Endothelial cell of umbilical vein (primary cell): Measurements from ENCODE around the gene CBY3. TPM values are rescaled to one million over a fixed set of nuclear protein-coding genes. Genes with fewer than 3 reads are reported as not detected.
"Not testable (repeated sequence)": the region's sequence is repeated elsewhere in the genome, so short reads cannot be mapped to it uniquely, and the experiment has no call there.

Source experiments
- BruUV-seq: library from RNA; stranded (reverse); fragments of 400-500 nt; replicated peaks from 2 replicates; lab custom pipeline; 2021; lab: Mats Ljungman, UMichigan
- CTCF ChIA-PET: fragments of 300-600, 350-600 bp; sonication (Branson Sonifier 250); formaldehyde crosslinking; loops from one replicate; lab custom pipeline; 2021; ENCODE audit warnings: antibody characterized with exemption, inconsistent platforms; lab: Charles Lee
- POLR2A ChIA-PET: fragments of 300-600, 350-600 bp; sonication (Branson Sonifier 250); formaldehyde crosslinking; loops from one replicate; lab custom pipeline; 2021; ENCODE audit warnings: antibody characterized with exemption, inconsistent platforms; lab: Charles Lee
- DNase-seq: peaks from one replicate; pipeline ENCODE4 v3.0.0-alpha.2; 2011; ENCODE audit warnings: low read depth, low spot score
- FAIRE-seq: peaks from 2 replicates; lab custom pipeline; 2011; peaks lifted over from hg19 to GRCh38; lab: Jason Lieb, UNC
- H2AFZ ChIP-seq: 2 replicates; pipeline ENCODE4 v1.6.0; 2012; ENCODE audit warnings: low read depth, low read length, control low read depth, inconsistent platforms
- H3K27ac ChIP-seq: 2 replicates; pipeline ENCODE4 v1.5.1; 2011; ENCODE audit warnings: low read depth, mild to moderate bottlenecking, control low read depth, low read length, moderate library complexity; ENCODE audit not compliant: insufficient read depth
- H3K27me3 ChIP-seq, 2 experiments: 2 replicates each; pipeline versions ENCODE4 v1.6.0 to v1.6.1; 2011; ENCODE audit warnings: low read length in 2 of 2, mixed read lengths in 1 of 2; ENCODE audit not compliant: control insufficient read depth in 2 of 2, insufficient read depth in 2 of 2
- H3K36me3 ChIP-seq, 2 experiments: 2 replicates in 1 of 2; 3 replicates in 1 of 2; pipeline ENCODE4 v1.5.1; 2011; ENCODE audit warnings: low read length in 2 of 2, mild to moderate bottlenecking in 1 of 2, moderate library complexity in 1 of 2; ENCODE audit not compliant: control insufficient read depth in 2 of 2, insufficient read depth in 2 of 2; ENCODE audit errors: extremely low read depth in 1 of 2
- H3K4me1 ChIP-seq: 3 replicates; pipeline ENCODE4 v1.5.1; 2011; ENCODE audit warnings: mild to moderate bottlenecking, low read length; ENCODE audit not compliant: control insufficient read depth, insufficient read depth; ENCODE audit errors: extremely low read depth
- H3K4me2 ChIP-seq: 2 replicates; pipeline ENCODE4 v1.6.1; 2011; ENCODE audit warnings: low read length, control low read depth, mixed read lengths; ENCODE audit not compliant: insufficient read depth
- H3K4me3 ChIP-seq, 3 experiments: fragments of 200-600 bp in 1 of 3; sonication (generic), shearing (Covaris generic) in 1 of 3; replicated peaks in 1 of 3; 2 replicates each; pipeline ENCODE4 v1.5.1; 2011 to 2016; ENCODE audit warnings: control low read depth in 3 of 3, low read length in 3 of 3, mild to moderate bottlenecking in 2 of 3, inconsistent platforms in 1 of 3, low read depth in 1 of 3, moderate library complexity in 1 of 3; ENCODE audit not compliant: insufficient read depth in 1 of 3
- H3K79me2 ChIP-seq: 2 replicates; pipeline ENCODE4 v1.6.0; 2012; ENCODE audit warnings: low read length, inconsistent platforms; ENCODE audit not compliant: control insufficient read depth, insufficient read depth
- H3K9ac ChIP-seq: replicated peaks from 2 replicates; pipeline ENCODE3; 2011; ENCODE audit warnings: low read length, control low read depth; ENCODE audit not compliant: insufficient read depth; ENCODE audit errors: extremely low read depth
- H3K9me1 ChIP-seq: replicated peaks from 3 replicates; pipeline ENCODE4 v1.6.0; 2011; ENCODE audit warnings: mild to moderate bottlenecking, low read length; ENCODE audit not compliant: control insufficient read depth, insufficient read depth; ENCODE audit errors: extremely low read depth
- H3K9me3 ChIP-seq: replicated peaks from 2 replicates; pipeline ENCODE4 v1.5.1; 2012; ENCODE audit warnings: low read length, inconsistent platforms; ENCODE audit not compliant: control insufficient read depth, insufficient read depth
- H4K20me1 ChIP-seq: replicated peaks from 2 replicates; pipeline ENCODE3; 2011; ENCODE audit warnings: mild to moderate bottlenecking, low read length; ENCODE audit not compliant: control insufficient read depth, insufficient read depth; ENCODE audit errors: extremely low read depth
- CTCF ChIP-seq, 2 donors: IDR thresholded peaks; 1 replicate in 1 of 2; 2 replicates in 1 of 2; pipeline ENCODE4 v1.5.1; 2011; ENCODE audit warnings: low read length in 2 of 2, mild to moderate bottlenecking in 2 of 2, moderate library complexity in 2 of 2, control low read depth in 1 of 2, inconsistent platforms in 1 of 2, low read depth in 1 of 2; ENCODE audit not compliant: insufficient read depth in 1 of 2; ENCODE audit errors: extremely low read depth in 1 of 2
- EZH2 ChIP-seq: IDR thresholded peaks from 2 replicates; pipeline ENCODE4 v1.6.1; 2012; ENCODE audit warnings: borderline replicate concordance, low read depth, mild to moderate bottlenecking, moderate library complexity, low read length, inconsistent platforms; ENCODE audit not compliant: severe bottlenecking
- FOS ChIP-seq: IDR thresholded peaks from 2 replicates; pipeline ENCODE4 v1.6.1; 2011; ENCODE audit warnings: mild to moderate bottlenecking, low read length, moderate library complexity, borderline replicate concordance; ENCODE audit not compliant: insufficient read depth
- GATA2 ChIP-seq: IDR thresholded peaks from 2 replicates; pipeline ENCODE4 v1.7.0; 2011; ENCODE audit warnings: low read depth, mild to moderate bottlenecking, moderate library complexity, mixed read lengths, low read length; ENCODE audit not compliant: insufficient read length, insufficient read depth
- JUN ChIP-seq: IDR thresholded peaks from 2 replicates; pipeline ENCODE4 v1.6.1; 2011; ENCODE audit warnings: borderline replicate concordance, low read depth; ENCODE audit not compliant: insufficient read length, insufficient read depth
- MYC ChIP-seq: IDR thresholded peaks from one replicate; pipeline ENCODE4 v1.6.1; 2011; ENCODE audit warnings: mild to moderate bottlenecking, low read depth, low read length
- POLR2A ChIP-seq: IDR thresholded peaks from 2 replicates; pipeline ENCODE4 v1.6.1; 2012; ENCODE audit warnings: low read depth, mild to moderate bottlenecking, control low read depth, low read length
- POLR2AphosphoS5 ChIP-seq: IDR thresholded peaks from 2 replicates; pipeline ENCODE4 v1.6.1; 2012; ENCODE audit warnings: low read depth, mild to moderate bottlenecking, control low read depth, low read length, moderate library complexity; ENCODE audit not compliant: insufficient read depth
- dilution Hi-C: fragments of 300-500 bp; cut with MboI; formaldehyde crosslinking; loops from one replicate; pipeline ENCODE4 v1.15.0; 2019; ENCODE audit warnings: low sequenced_read_pairs; ENCODE audit not compliant: extremely low pct_ligation_motif_present
- intact Hi-C: fragments of 100-400 bp; cut with micrococcal nuclease; formaldehyde crosslinking; loops from one replicate; pipeline ENCODE4 v1.10.0; 2022
- polyA plus RNA-seq, 4 experiments: library from polyadenylated mRNA; depleted of rRNA in 3 of 4; stranded (reverse) in 3 of 4; unstranded in 1 of 4; fragments of >200 nt; gene quantifications; 2 replicates each; pipeline versions ENCODE4 v1.2.1 to v1.2.3, GENCODE V29; 2011 to 2012; ENCODE audit warnings: missing spikeins in 1 of 4
- total RNA-seq: library from RNA; stranded (reverse); gene quantifications from 2 replicates; pipeline ENCODE4 v1.2.3, GENCODE V29; 2021
- TF ChIP-seq, protein P1 (sequence below): IDR thresholded peaks from 2 replicates; pipeline ENCODE4 v1.6.1; 2011; ENCODE audit not compliant: insufficient read depth, insufficient read length

The CBY3 gene
- total and polyA plus RNA-seq, 2 donors (not counting 3 experiments of a cell fraction or from before 2014, with no cell fraction given) = not detected

DNA sequence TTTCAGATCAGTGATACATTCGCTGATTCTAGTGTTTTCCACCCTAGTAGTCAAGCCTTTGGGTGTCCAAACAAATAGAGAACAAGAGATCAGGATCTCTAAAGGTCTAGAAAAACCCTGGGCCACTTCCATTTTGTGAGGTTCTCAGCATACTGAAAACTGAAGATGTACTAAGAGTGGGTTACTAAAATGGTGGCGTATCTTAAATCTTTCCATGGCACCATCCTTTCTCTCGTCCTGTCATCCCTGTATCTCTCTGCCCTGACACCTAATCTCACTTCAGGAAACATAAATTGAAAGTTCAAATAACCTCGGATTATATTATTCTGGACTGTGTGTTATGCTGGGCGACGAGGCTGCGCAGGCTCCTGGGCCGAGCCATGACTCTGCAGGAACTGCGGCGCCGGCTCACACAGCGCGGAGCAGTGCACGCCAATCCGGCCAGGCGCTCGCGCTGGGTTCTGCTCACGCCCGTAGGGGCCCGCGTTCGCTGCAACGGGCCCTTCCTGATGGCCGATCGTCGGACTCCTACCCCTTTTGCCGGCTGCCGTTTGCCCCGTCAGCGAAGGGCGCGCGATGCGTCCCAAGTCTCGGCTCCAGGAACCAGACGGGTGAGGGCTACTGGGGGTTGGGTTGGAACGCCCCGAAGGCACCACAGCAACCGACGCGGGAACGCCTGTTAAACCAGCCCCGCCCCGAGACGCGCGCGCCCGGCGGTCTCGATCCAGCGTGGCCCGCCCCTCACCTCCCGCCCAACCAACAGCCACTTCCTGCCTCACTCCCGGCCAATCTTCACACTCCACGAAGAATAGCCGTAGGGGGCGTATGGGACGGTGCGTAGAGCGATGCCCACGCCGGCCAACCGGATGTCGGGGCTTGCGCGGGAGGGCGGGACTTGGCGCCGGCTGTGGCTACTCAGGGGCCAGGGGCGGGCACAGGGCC, 17.4 kb upstream of the CBY3 start:
- DNase-seq = peak; percentile 100
- intact Hi-C loops = loop anchor here (1.0 to 5.0 kb wide), 6 partner anchors 11 to 1544 kb away; partner anchors contain the start of genes HNRNPH1, MAML1, MGAT4B and RACK1
- Histone ChIP-seq H4K20me1 (no peaks in the 10 kb centered on the region), H3K9me3 (no peaks in the 10 kb centered on the region), H3K79me2 (peaks cover 44% of the 10 kb centered on the region), H3K4me2 (peak overlapping the region; percentile 81), H3K9ac (peak overlapping the region; percentile 97), H3K36me3 (no peaks in the 10 kb centered on the region), H3K4me1 (peaks cover 18% of the 10 kb centered on the region), H3K27me3 (no peaks in the 10 kb centered on the region), H3K4me3 (peak overlapping the region; percentile 34 to 77 (median 70)), H3K27ac (peak overlapping the region; percentile 94), H3K9me1 (no peaks in the 10 kb centered on the region), H2AFZ (peak overlapping the region; percentile 44)
- POLR2A ChIA-PET = interaction anchor here (4.4 kb wide), 1 partner anchor 75 kb away, joined by 18 read pairs; the partner anchor contains the start of gene HNRNPH1
- dilution Hi-C loops = no loop called here
- BruUV-seq = TSS peak; percentile 89
- FAIRE-seq = peak; percentile 98
- TF ChIP-seq JUN (no peak), FOS (no peak), EZH2 (no peak), CTCF (IDR thresholded peaks at IDR 0.05; ENCODE audit: extremely low read depth in 1 of 2, insufficient read depth in 1 of 2, low read depth in 1 of 2, low read length in 2 of 2) (no peak), GATA2 (no peak), POLR2AphosphoS5 (peak; percentile 68), POLR2A (peak; percentile 63), MYC (no peak)
- TF ChIP-seq, protein P1, sequence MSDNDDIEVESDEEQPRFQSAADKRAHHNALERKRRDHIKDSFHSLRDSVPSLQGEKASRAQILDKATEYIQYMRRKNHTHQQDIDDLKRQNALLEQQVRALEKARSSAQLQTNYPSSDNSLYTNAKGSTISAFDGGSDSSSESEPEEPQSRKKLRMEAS = no peak
- CTCF ChIA-PET = no interaction called here

DNA sequence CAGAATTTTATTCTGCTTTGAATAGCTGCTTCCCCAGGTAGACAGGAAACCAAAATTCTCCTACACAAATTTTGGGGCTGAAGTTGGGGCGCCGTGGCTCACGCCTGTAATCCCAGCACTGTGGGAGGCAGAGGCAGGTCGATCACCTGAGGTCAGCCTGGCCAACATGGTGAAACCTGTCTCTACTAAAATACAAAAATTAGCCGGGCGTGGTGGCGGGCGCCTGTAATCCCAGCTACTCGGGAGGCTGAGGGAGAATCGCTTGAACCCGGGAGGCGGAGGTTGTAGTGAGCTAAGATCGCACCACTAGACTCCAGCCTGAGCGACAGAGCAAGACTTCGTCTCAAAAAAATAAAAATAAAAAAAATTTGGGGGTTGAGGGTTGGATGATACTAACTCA, 16.7 kb upstream of the CBY3 start:
- CTCF ChIA-PET = interaction anchor here (1.4 kb wide), 1 partner anchor 19 kb away, joined by 6 read pairs; no protein-coding TSS in a partner anchor
- H3K36me3 ChIP-seq, H3K9me1 ChIP-seq, H4K20me1 ChIP-seq, BruUV-seq, H3K27me3 ChIP-seq, POLR2A ChIA-PET, dilution Hi-C loops, FAIRE-seq, DNase-seq, H2AFZ ChIP-seq, H3K9me3 ChIP-seq: not testable (repeated sequence)
- peaks cover 18% of the 10 kb centered on the region for H3K4me1 ChIP-seq
- H3K4me2 ChIP-seq = peak overlapping the region; percentile 81
- peaks cover 37% of the 10 kb centered on the region for H3K79me2 ChIP-seq
- peak overlapping the region in 1 of 3 experiments; percentile 70 for H3K4me3 ChIP-seq
- intact Hi-C loops = loop anchor here (5.0 kb wide), 2 partner anchors 110 to 1545 kb away; partner anchors contain the start of genes MGAT4B and RACK1
- H3K9ac ChIP-seq = peak overlapping the region; percentile 97
- H3K27ac ChIP-seq = peak overlapping the region; percentile 94
